T-helper 9 cell (primary cell): ENCODE results near the gene ZNF484.
"Not testable (repeated sequence)": the region's sequence is repeated elsewhere in the genome, so short reads cannot be mapped to it uniquely, and the experiment has no call there.

ENCODE experiments used
- DNase-seq: peaks from one replicate; pipeline ENCODE4 v3.0.0-alpha.2; 2020

ZNF484 gene

GRCh38 chr9:92860867-92861266 is 17.0 kb downstream of the ZNF484 start:
- DNase-seq, result no peak

DNA sequence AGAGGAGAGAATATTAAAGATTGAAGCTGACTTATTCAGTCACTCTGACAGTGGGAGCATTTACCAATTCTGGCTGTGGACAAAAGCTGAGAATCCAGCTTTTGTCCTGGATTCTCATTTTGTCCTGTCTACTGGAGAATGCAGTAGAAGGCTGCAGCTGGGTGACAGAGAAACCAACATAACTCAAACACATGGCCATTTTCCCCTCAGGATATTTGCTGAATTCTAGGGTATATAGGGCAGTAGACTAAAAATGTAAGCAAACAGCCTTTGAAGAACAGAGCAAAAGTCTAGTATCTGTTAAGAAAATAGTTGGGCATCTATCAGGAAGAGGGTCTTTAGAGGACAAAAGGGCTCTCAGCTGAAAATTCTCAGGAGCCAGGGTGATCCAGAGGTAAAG is 20.6 kb downstream of the ZNF484 start:
- DNase-seq, result no peak

DNA sequence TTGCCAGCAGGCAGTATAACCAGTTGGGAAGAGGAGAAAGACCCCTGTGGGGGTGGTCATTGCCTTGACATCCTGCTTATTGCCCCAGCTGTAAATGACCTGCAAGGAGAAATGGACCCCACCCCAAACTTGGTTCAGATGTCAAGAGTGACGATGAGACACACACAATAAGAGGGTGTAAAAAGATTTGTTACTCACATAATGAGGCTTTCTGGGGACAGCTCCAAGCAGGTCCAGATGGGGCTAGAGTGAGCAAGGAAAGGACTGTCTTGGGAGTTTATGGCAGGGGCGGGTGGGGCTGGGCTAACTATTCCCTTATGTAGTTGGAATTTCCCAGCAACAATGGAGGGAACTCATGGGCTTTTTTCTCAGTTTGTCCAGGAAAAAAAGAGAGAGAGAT is 24.1 kb downstream of the ZNF484 start:
- no peak for DNase-seq

DNA sequence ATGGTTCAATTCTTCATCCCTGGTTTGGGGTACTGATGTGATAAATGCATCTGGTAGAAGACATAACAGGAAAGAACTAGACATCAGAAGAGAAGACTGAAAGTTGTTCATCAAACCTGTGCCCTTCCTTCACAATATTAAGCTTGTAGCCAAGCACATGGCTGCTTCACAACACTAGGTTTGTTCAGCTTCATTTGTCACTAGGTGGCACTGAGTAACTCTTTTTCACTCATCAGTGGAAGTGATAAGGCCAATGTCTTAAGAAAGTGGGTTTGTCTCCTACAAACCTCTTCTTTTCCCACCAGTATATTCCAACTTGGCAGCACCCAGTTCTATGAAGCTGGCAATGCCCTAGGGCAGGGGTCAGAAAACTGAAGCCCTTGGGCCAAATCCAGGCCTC is 26.9 kb downstream of the ZNF484 start:
- no peak for DNase-seq

DNA sequence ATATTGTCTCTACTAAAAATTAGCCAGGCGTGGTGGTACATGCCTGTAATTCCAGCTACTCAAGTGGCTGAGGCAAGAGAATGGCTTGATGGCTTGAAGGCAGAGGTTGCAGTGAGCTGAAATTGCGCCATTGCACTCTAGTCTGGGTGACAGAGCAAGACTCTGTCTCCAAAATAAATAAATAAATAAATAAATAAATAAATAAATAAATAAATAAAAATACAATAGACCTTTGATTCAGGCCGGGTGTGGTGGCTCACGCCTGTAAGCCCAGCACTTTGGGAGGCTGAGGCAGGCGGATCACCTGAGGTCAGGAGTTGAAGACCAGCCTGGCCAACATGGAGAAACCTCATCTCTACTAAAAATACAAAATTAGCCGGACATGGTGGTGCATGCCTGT is 29.1 kb downstream of the ZNF484 start:
- not testable (repeated sequence) for DNase-seq

DNA sequence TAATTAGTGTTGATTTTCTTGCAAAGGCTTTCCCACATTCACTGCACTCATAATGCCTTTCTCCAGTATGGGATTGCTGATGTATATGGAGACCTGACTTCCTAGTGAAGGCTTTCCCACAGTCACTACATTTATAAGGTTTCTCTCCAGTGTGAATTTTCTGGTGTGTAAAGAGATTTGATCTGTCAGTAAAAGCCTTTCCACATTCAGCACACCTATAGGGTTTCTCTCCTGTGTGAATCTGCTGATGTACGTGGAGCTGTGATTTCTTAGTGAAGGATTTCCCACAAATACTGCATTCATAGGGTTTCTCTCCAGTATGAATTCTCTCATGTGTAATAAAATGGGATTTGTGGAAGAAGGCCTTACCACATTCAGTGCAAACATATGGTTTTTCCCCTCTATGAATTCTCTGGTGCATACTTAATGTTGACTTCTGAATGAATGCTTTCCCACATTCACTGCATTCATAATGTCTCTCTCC is 31.1 kb downstream of the ZNF484 start:
- no peak for DNase-seq

DNA sequence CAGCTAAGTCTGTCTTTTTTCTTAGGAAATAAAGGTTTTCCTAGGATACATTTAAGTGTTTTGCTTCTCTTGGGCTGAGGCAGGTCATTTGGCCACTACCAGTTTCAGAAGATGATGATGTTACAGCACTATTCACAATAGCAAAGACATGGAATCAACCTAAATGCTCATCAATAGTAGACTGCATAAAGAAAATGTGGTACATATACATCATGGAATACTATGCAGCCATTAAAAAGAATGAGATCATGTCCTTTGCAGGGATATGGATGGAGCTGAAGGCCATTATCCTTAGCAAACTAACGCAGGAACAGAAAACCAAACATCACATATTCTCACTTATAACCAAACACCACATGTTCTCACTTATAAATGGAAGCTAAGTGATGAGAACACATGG is 39.4 kb downstream of the ZNF484 start:
- not testable (repeated sequence) for DNase-seq

- DNase-seq, result no peak
These were observed 40.6 kb downstream of the ZNF484 start for GRCh38 chr9:92837191-92837590.

DNA sequence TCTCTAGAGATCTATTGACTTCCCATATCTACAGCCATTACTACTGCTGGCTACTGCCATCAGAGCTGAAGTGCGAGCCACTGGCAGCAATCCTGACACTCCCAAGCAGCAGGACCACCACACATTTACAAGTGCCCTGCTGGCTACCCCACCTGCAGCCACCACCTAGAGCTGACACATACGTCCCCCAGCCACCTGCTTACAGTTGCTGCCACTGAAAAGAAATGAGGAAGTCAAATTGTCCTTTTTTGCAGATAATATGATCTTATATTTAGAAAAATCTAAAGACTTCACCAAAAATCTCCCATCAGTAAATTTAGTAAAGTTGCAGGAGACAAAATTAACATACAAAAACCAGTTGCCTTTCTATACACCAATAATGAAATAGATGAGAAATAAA is 48.4 kb downstream of the ZNF484 start:
- no peak for DNase-seq

DNA sequence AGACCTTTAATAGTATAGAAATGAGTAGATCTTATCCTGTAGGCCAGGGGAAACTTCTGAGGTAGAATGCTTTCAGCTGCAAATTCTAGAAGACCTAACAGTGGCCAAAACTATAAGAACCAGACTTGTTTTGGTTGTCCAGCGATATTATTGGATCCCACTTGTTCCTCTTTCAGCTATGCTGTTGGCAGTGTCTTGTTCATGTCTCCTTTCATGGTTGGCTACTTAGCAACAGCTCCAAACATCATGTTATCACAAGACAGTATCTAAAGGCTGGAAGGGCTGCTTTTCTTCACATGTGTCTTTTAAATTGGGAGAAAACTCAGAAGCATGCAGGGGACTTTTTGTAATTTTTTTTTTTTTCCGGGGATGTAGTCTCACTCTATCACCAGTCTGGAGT is 52.8 kb downstream of the ZNF484 start:
- not testable (repeated sequence) for DNase-seq

DNA sequence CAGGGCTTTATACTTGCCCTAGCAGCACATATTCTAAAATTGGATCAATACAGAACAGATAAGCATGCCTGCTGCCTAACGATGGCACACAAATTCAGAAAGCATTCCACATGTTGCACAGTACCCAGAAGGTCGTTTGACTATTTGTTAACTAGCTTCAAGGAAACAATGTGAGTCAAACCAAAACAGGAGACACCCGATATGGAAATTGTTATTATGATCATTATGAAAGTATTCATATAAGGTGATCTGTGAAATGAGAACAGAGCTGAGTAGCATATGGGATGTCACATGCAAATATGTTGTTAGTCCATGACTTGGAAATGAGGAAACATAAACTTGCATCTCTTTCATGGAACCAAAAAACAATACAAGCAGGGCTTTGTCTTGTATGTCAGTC is 56.9 kb downstream of the ZNF484 start:
- DNase-seq, result no peak

DNA sequence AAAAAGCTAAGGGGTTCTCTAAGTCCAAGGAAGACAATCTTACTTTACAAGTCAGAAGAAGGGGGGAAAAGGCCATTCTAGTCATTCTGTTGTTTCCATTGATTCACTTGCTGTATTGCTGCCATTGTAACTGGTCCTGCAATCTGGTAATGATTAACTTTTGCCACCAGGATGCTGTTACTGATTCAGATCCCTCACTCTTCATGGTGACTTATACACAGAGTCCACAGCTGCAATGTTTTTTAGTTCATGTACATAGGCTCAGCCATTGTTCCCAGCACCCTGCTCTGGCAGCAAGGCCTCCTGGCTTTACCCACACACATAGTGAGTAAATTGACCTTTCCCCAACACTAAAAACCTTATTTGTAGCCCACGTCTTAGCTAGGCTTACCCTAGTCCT is 57.9 kb downstream of the ZNF484 start:
- not testable (repeated sequence) for DNase-seq

DNA sequence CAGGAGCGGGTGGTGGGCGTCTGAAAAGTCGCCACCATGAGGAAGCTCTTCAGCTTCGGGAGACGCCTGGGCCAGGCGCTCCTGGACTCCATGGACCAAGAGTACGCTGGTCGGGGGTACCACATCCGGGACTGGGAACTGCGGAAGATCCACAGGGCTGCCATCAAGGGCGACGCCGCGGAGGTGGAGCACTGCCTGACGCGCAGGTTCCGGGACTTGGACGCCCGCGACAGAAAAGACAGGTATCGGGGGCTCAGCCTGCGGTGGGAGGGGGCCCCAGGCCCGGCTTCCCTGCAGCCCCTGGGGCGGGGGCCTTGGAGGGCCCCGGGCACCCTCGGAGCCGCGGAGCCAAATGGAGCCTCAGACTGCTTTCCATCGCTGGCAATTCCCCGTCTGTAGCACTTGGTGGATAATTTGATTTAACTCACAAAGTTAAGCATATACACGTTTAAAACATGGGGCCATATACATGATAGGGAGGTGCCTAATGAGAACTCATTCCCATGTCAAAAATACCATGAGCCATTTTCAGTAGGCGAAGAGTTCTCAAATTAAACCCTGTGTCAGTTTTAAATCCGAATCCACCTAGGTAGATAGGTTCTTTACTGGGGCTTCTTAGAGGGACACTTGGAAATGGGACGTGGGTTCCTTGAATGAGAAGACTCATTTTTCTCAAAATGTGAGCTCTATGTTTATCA is 68.1 kb downstream of the ZNF484 start:
- DNase-seq, result not testable (repeated sequence)

DNA sequence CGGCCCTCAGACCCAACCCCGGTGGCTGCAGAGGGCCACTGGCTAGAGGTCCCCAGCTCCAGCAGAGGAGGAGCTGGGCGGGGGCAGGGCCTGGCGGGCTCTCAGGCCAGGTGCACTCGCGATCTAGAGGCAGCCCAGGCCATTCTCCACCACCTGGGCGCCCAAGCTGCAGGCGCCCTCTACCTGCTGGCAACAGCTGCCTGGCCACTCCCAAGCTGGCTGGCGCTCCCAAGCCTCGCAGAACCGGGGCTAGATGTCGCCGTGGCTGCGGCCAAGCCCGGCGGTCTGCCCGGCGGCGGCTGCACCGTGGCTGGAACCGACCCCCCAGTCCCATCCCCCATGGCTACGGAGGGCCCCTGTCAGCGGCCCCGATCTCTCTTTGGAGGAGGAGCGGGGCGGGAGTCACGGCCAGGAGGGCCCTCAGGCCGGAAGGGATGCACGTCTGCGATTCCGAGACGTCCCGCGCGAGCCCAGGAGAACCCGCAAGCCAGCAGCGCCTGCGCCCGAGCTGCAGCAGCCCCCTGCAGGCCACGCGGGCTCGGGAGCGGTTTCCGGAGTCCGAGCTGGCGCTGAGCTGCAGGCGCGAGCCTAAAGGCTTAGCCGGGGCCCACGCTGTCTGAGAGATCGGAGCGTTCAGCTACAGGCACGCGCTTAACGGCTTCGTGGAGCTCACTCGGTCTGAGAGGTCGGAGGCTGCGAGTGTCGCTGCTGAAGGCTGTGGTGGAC is 68.9 kb downstream of the ZNF484 start:
- peak; percentile 36 for DNase-seq

GRCh38 chr9:92807757-92808725 is 69.8 kb downstream of the ZNF484 start:
- DNase-seq, result peak; percentile 24

GRCh38 chr9:92807031-92807756 is 70.6 kb downstream of the ZNF484 start:
- no peak for DNase-seq

GRCh38 chr9:92804727-92805126 is 73.1 kb downstream of the ZNF484 start:
- no peak for DNase-seq

DNA sequence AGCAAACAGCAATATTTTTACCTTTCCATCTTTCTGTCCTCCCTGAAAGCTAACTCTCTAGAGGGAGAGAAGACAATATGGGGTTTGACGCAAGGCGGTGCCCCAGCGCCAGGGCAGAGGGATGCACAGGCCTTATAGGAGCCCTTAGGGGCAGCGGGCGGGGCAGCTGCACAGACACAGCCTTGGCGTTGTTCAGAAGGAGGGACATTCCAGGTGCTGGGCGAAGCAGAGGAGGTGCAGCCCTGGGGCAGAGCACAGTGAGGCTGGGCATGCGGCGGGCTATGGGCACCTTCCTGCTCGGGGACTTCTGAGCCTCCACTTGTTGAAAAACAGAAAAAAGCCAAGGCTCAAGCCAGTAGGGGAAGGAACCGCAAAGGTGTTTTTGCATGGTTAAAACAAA is 79.5 kb downstream of the ZNF484 start:
- no peak for DNase-seq

- not testable (repeated sequence) for DNase-seq
These were observed 81.5 kb downstream of the ZNF484 start for GRCh38 chr9:92796337-92796804.

- DNase-seq, result no peak
These were observed 82.1 kb downstream of the ZNF484 start for GRCh38 chr9:92795598-92796336.
